ENCODE results near the gene ZMIZ1.

- TF ChIP-seq POLR2A (IDR thresholded peaks at IDR 0.05) = no peak
- TF ChIP-seq CTCF (IDR thresholded peaks at IDR 0.05) = no peak
Observed at GRCh38 chr10:79272353-79272752, 203.6 kb downstream of the ZMIZ1 start.
